Measurements from ENCODE around the gene GDF10. TPM values are rescaled to one million over a fixed set of nuclear protein-coding genes. Genes with fewer than 3 reads are reported as not detected.

The GDF10 gene
- total and polyA plus RNA-seq, 10 of the 15 experiments (the other 5 are each of a cell fraction or from before 2014, with no cell fraction given): not detected

- SMC1A ChIA-PET (ENCODE audit: uncharacterized antibody, unreplicated experiment): no interaction called here
- DNase-seq (ENCODE audit: low read depth, low spot score) (no peak), FAIRE-seq (no peak), ATAC-seq (no peak)
- CTCF ChIA-PET: interaction anchor here (0.9 kb wide), 1 partner anchor 9 kb away, joined by 3 read pairs; no protein-coding TSS in a partner anchor
- intact Hi-C loops (cut with micrococcal nuclease; ENCODE audit: unreplicated experiment) (no loop called here), in situ Hi-C loops (cut with MboI) (no loop called here)
- Histone ChIP-seq H3K4me3 (no peak overlapping the region), H3K27me3 (replicated peaks in 1 of 2; ENCODE audit: control insufficient read depth in 2 of 2, insufficient read depth in 2 of 2, low read length in 1 of 2) (no peaks in the 10 kb centered on the region; a peak in 1 of 4 replicates), H3K9ac (ENCODE audit: control insufficient read depth, insufficient read depth, low read length) (no peak overlapping the region), H3K4me1 (ENCODE audit: control insufficient read depth, insufficient read depth, low read length) (no peaks in the 10 kb centered on the region), H3K36me3 (ENCODE audit: control insufficient read depth in 2 of 2, insufficient read depth in 2 of 2, low read length in 1 of 2) (no peaks in the 10 kb centered on the region), H3K4me2 (ENCODE audit: control insufficient read depth, insufficient read depth) (no peak overlapping the region), H3K9me3 (replicated peaks; ENCODE audit: control insufficient read depth, insufficient read depth, low read length) (no peaks in the 10 kb centered on the region), H3K79me2 (ENCODE audit: control insufficient read depth, insufficient read depth, low read length) (no peaks in the 10 kb centered on the region), H2AFZ (ENCODE audit: control insufficient read depth, low read depth, low read length) (no peak overlapping the region), H4K20me1 (ENCODE audit: control insufficient read depth, insufficient read depth) (no peaks in the 10 kb centered on the region), H3K27ac (ENCODE audit: control insufficient read depth, insufficient read depth) (no peak overlapping the region)
- POLR2A ChIA-PET: no interaction called here
- TF ChIP-seq CREM (IDR thresholded peaks at IDR 0.05; ENCODE audit: low read depth): no peak
- BruUV-seq (replicated peaks): no TSS peak
- WGBS (ENCODE audit: insufficient coverage, insufficient replicate concordance, low lambda C conversion rate, missing lambda C conversion rate): 19% methylated on average over 5 of the region's 5 CpGs
- RAD21 ChIA-PET (ENCODE audit: unreplicated experiment): no interaction called here
Observed at GRCh38 chr10:47356708-47357107, 56.7 kb downstream of the GDF10 start.

- H3K27ac ChIP-seq (ENCODE audit: control insufficient read depth, insufficient read depth): no peak overlapping the region
- ATAC-seq (no peak), FAIRE-seq (no peak), DNase-seq (ENCODE audit: low read depth, low spot score) (no peak)
- ChIA-PET POLR2A (no interaction called here), RAD21 (ENCODE audit: unreplicated experiment) (no interaction called here), SMC1A (ENCODE audit: uncharacterized antibody, unreplicated experiment) (no interaction called here), CTCF (interaction anchor here (0.9 kb wide), 1 partner anchor 9 kb away, joined by 3 read pairs; no protein-coding TSS in a partner anchor)
- no peak overlapping the region for H3K4me3 ChIP-seq
- H4K20me1 ChIP-seq (ENCODE audit: control insufficient read depth, insufficient read depth): no peaks in the 10 kb centered on the region
- H3K79me2 ChIP-seq (ENCODE audit: control insufficient read depth, insufficient read depth, low read length): no peaks in the 10 kb centered on the region
- H2AFZ ChIP-seq (ENCODE audit: control insufficient read depth, low read depth, low read length): no peak overlapping the region
- no peaks in the 10 kb centered on the region; a peak in 1 of 4 replicates for H3K27me3 ChIP-seq (replicated peaks in 1 of 2; ENCODE audit: control insufficient read depth in 2 of 2, insufficient read depth in 2 of 2, low read length in 1 of 2)
- H3K4me2 ChIP-seq (ENCODE audit: control insufficient read depth, insufficient read depth): no peak overlapping the region
- intact Hi-C loops (cut with micrococcal nuclease; ENCODE audit: unreplicated experiment): no loop called here
- TF ChIP-seq IKZF1 (conservative IDR thresholded peaks at IDR 0.05) (no peak), CEBPZ (IDR thresholded peaks at IDR 0.05; ENCODE audit: low read depth, low read length) (no peak), SMAD5 (IDR thresholded peaks at IDR 0.05; ENCODE audit: low read depth) (no peak), CEBPB (IDR thresholded peaks at IDR 0.05; ENCODE audit: borderline replicate concordance in 1 of 2, low read depth in 2 of 2, low read length in 2 of 2) (no peak)
- no peak overlapping the region for H3K9ac ChIP-seq (ENCODE audit: control insufficient read depth, insufficient read depth, low read length)
- 54% methylated on average over 12 of the region's 12 CpGs for WGBS (ENCODE audit: insufficient coverage, insufficient replicate concordance, low lambda C conversion rate, missing lambda C conversion rate)
- H3K36me3 ChIP-seq (ENCODE audit: control insufficient read depth in 2 of 2, insufficient read depth in 2 of 2, low read length in 1 of 2): no peaks in the 10 kb centered on the region
- BruUV-seq (replicated peaks): no TSS peak
- in situ Hi-C loops (cut with MboI): no loop called here
- H3K4me1 ChIP-seq (ENCODE audit: control insufficient read depth, insufficient read depth, low read length): no peaks in the 10 kb centered on the region
- no peaks in the 10 kb centered on the region for H3K9me3 ChIP-seq (replicated peaks; ENCODE audit: control insufficient read depth, insufficient read depth, low read length)
Observed at GRCh38 chr10:47357131-47357582, 57.2 kb downstream of the GDF10 start.
